ENCODE data around the gene NTNG1.

The NTNG1 gene

DNA sequence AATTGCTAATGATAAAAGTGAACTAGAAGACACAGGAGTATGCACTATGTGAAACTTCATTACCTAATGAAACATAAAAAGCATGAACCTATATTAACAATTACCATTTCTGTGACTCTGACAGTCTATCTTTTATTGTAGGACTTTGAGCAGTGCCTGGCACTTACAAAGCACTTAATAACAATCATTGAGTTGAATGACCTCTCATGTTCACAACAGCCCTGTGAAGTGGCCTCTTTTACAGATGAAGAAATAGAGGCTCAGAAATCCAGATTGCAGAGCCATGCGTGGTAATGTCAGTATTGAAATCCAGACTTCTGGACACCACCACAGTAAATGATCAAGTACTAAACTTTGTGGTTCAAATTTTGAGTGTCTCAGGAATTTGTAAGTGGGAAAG lies 326.4 kb downstream of the NTNG1 start:
- TF ChIP-seq, protein P1, sequence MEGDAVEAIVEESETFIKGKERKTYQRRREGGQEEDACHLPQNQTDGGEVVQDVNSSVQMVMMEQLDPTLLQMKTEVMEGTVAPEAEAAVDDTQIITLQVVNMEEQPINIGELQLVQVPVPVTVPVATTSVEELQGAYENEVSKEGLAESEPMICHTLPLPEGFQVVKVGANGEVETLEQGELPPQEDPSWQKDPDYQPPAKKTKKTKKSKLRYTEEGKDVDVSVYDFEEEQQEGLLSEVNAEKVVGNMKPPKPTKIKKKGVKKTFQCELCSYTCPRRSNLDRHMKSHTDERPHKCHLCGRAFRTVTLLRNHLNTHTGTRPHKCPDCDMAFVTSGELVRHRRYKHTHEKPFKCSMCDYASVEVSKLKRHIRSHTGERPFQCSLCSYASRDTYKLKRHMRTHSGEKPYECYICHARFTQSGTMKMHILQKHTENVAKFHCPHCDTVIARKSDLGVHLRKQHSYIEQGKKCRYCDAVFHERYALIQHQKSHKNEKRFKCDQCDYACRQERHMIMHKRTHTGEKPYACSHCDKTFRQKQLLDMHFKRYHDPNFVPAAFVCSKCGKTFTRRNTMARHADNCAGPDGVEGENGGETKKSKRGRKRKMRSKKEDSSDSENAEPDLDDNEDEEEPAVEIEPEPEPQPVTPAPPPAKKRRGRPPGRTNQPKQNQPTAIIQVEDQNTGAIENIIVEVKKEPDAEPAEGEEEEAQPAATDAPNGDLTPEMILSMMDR (conservative IDR thresholded peaks at IDR 0.05; ENCODE audit: low read depth, low read length): no peak
- Histone ChIP-seq H3K4me3 (IDR thresholded peaks at IDR 0.05; ENCODE audit: insufficient read depth, low read depth, low read length) (no peak overlapping the region), H2AFZ (ENCODE audit: low read depth) (no peak overlapping the region), H4K20me1 (ENCODE audit: insufficient read depth) (no peaks in the 10 kb centered on the region), H3K4me1 (ENCODE audit: low read depth, poor library complexity, severe bottlenecking) (peaks cover 10% of the 10 kb centered on the region), H3K27ac (no peak overlapping the region), H3K9ac (no peak overlapping the region), H3K36me3 (ENCODE audit: insufficient read depth) (no peaks in the 10 kb centered on the region), H3K79me2 (ENCODE audit: insufficient read depth, low read depth) (no peaks in the 10 kb centered on the region), H3K4me2 (no peak overlapping the region), H3K27me3 (ENCODE audit: insufficient read depth, low read depth) (no peaks in the 10 kb centered on the region)

GRCh38 chr1:107467811-107468210 lies 327.0 kb downstream of the NTNG1 start:
- no peak overlapping the region for H2AFZ ChIP-seq (ENCODE audit: low read depth)
- no peak overlapping the region for H3K27ac ChIP-seq
- H4K20me1 ChIP-seq (ENCODE audit: insufficient read depth): no peaks in the 10 kb centered on the region
- no peak overlapping the region for H3K4me3 ChIP-seq (IDR thresholded peaks at IDR 0.05; ENCODE audit: insufficient read depth, low read depth, low read length)
- no peaks in the 10 kb centered on the region for H3K27me3 ChIP-seq (ENCODE audit: insufficient read depth, low read depth)
- H3K36me3 ChIP-seq (ENCODE audit: insufficient read depth): no peaks in the 10 kb centered on the region
- H3K9ac ChIP-seq: no peak overlapping the region
- no peaks in the 10 kb centered on the region for H3K79me2 ChIP-seq (ENCODE audit: insufficient read depth, low read depth)
- H3K4me1 ChIP-seq (ENCODE audit: low read depth, poor library complexity, severe bottlenecking): peaks cover 10% of the 10 kb centered on the region
- TF ChIP-seq, protein P1 (conservative IDR thresholded peaks at IDR 0.05; ENCODE audit: low read depth, low read length): no peak
- H3K4me2 ChIP-seq: no peak overlapping the region

- H4K20me1 ChIP-seq (ENCODE audit: insufficient read depth): no peaks in the 10 kb centered on the region
- no peaks in the 10 kb centered on the region for H3K79me2 ChIP-seq (ENCODE audit: insufficient read depth, low read depth)
- H3K27me3 ChIP-seq (ENCODE audit: insufficient read depth, low read depth): no peaks in the 10 kb centered on the region
- no peak overlapping the region for H2AFZ ChIP-seq (ENCODE audit: low read depth)
- H3K4me1 ChIP-seq (ENCODE audit: low read depth, poor library complexity, severe bottlenecking): no peaks in the 10 kb centered on the region
- no peak overlapping the region for H3K9ac ChIP-seq
- TF ChIP-seq, protein P1 (conservative IDR thresholded peaks at IDR 0.05; ENCODE audit: low read depth, low read length): no peak
- H3K4me3 ChIP-seq (IDR thresholded peaks at IDR 0.05; ENCODE audit: insufficient read depth, low read depth, low read length): no peak overlapping the region
- no peaks in the 10 kb centered on the region for H3K36me3 ChIP-seq (ENCODE audit: insufficient read depth)
- no peak overlapping the region for H3K4me2 ChIP-seq
- no peak overlapping the region for H3K27ac ChIP-seq
These were observed 332.2 kb downstream of the NTNG1 start for GRCh38 chr1:107473065-107473464.

DNA sequence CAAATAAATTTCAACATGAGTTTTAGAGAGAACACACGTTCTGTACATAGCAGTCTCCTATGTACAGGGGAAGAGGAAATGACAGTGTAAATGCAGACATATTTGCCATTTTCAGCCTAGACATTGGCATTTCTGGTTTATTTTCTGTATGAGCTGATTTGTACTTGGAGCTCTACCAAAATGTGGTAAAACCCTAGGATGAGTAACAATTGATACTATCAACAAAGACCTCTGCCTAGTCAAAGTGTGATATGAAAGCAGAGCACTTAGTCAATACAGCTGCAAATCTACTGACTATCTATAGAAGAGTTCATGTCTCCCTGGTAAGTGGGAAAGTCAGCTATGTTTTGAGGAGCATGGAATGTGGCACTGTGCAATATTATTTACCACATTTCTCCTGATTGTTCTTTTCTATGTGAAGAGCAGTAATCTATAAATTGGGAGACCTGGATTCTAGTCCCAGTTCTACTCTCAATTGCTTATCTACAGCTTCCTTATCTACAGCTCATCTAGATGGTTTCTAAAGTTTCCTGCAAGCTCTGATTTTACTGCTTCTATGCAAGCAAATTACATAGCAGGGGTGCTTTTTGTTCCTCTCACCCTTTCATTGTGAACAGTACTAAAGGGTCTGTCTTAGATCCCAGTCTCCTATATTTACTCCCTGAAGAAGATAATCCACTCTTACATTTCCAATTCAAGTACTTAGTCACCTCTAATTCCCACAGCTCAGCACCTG lies 334.2 kb downstream of the NTNG1 start:
- TF ChIP-seq, protein P1 (conservative IDR thresholded peaks at IDR 0.05; ENCODE audit: low read depth, low read length): no peak
- H3K4me1 ChIP-seq (ENCODE audit: low read depth, poor library complexity, severe bottlenecking): no peaks in the 10 kb centered on the region

More for the DNA sequence above, 334.2 kb downstream of the NTNG1 start:
- Histone ChIP-seq H3K4me3 (IDR thresholded peaks at IDR 0.05; ENCODE audit: insufficient read depth, low read depth, low read length) (no peak overlapping the region), H3K36me3 (ENCODE audit: insufficient read depth) (no peaks in the 10 kb centered on the region), H3K79me2 (ENCODE audit: insufficient read depth, low read depth) (no peaks in the 10 kb centered on the region), H3K9ac (no peak overlapping the region), H4K20me1 (ENCODE audit: insufficient read depth) (no peaks in the 10 kb centered on the region), H3K27ac (no peak overlapping the region), H3K4me2 (no peak overlapping the region), H2AFZ (ENCODE audit: low read depth) (no peak overlapping the region), H3K27me3 (ENCODE audit: insufficient read depth, low read depth) (no peaks in the 10 kb centered on the region)
